NCI-H510A (cell line): ENCODE measurements around the gene DAPK1.

Source experiments
- DNase-seq: peaks from one replicate; lab custom pipeline; 2025; lab: John Stamatoyannopoulos, UW

Gene DAPK1

DNA sequence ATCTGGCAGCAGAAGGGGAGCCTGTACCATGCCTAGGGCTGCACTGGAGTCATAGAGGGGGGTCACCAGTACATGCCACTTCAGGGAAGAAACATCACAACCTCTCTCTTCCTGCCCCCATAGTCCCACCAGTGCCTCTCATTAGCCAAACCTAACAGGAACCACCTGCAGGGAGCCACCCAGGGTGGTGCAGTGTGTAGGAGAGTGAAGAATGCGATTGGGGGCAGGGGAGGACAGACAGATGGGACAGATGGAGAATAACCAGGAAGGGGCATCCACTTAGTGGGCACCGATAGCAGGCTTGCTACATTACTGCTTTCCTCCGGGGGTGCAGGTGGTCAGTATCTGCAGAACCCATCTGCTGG, 19.2 kb downstream of the DAPK1 start:
- DNase-seq = no peak

- no peak for DNase-seq
Observed at GRCh38 chr9:87517732-87518131, 20.1 kb downstream of the DAPK1 start.

DNA sequence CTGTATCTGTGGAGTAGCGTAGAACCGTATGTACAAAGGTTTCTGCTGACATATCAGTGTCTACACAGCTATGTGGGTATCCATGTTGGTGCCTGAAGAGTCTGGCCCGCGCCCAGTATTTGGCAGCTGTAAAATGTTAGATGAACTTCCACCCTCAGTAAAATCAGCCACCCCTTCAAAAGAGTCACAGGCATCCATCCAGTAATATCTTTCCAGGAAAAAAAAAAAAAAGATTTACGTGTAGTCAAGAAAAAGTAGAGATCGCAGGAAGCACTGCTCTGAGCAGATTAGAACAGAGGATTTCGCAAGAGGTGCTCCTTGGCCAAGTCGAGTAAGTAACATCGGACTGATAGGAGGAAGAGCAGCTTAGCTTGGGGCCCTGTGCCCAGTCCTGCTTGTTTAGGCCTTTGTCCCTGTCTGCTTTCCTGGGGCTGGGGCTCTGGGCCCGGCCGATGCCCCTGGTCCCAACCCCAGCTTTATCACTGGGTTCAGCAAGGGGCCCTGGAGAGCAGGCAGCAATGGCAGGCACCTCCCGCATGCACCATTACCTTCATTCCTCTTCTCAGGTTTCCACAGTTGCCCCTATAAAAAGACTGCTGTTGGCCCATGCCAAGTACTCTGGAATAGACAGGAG, 21.2 kb downstream of the DAPK1 start:
- DNase-seq = no peak

- no peak for DNase-seq
Observed at GRCh38 chr9:87519461-87519860, 21.8 kb downstream of the DAPK1 start.

- DNase-seq = no peak
Observed at GRCh38 chr9:87520172-87520683, 22.6 kb downstream of the DAPK1 start.

GRCh38 chr9:87521834-87522233, 24.2 kb downstream of the DAPK1 start:
- DNase-seq = no peak

DNA sequence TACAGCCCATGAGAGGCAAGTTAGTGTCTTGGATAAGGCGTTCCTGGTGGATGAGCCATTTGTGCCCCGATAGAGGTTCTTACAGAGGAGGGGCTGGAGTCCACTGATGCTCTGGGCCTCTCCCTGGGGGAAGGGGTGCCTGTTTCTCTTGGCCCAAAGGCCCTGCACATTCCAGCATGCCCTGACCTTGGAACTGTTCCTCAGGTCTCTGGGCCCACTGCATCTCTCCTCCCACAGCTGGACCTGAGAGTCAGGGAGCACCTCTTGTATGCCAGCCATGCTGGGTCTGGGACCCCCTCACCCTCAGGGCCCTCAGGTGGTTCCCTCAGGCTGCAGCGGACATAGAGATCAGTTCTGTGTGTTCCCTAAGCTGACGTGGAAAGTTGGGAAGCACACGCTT, 26.4 kb downstream of the DAPK1 start:
- no peak for DNase-seq

GRCh38 chr9:87525546-87526303, 28.1 kb downstream of the DAPK1 start:
- DNase-seq = no peak

DNA sequence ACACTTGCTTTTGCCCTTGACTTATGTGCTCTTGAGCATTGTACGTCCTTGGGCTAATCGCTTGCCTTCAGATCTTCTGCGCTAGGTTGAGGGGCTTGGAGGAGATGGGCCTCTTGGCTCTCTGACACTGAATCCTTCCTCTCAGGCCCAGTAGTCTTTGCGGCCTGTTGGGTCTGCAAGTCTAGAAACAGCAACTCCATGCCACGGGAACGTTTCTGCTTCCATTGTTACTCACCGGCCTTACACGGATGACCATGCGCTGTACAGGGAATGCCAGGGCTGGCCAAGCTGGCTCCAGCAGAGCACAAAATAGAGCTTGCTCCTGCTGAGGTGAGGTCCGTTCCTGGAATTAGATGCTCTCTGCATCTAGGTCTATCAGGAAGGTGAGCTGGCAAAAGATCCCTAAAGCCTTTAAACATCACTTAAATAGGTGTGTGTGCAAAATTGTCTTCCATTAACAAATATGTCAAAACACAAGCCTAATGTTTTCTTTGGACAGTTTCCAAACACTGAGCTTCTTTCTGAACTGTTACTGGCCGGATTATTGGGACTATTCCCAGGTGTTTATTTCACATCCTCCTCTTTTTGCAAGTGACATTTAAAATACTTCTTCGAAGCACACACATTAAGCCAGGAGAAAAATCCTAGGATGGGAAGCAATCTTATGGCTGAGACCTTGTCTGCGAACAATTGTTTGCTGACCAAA, 29.7 kb downstream of the DAPK1 start:
- DNase-seq = no peak

DNA sequence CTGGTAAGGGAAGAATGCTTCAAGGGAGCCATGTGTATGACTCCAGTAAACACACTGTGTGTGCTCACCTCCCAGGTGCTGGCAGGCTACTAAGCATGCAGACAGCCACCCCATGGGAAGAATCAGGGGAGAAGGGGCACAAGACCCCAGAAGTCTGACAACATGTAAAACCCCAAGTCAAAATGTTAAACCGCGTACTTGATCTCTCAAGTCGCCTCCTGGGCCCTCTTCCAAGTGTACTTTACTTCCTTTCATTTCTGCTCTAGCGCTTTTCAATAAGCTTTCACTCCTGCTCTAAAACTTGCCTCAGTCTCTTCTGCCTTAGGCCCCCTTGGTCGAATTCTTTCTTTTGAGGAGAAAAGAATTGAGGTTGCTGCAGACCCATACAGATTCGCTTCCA, 31.3 kb downstream of the DAPK1 start:
- DNase-seq = no peak

DNA sequence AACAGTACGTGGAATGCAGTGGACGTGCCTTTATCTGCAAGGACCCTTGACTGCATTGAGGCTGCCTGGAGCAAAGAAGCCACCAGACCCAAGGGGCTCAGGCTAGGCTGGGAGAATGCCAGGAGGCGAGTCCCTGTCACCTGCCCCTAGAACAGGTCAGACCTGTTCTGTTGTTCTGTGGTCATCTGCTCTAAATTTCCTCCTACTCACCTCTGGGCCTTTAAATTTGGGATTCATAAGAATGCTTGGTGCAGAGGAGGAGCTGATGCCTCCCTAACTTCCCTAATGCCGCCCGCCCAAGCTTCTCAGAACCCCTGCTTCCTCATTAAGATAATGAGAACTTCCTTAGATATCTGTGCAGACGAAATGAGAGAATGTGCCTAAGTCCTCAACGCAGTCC, 32.0 kb downstream of the DAPK1 start:
- DNase-seq = no peak

DNA sequence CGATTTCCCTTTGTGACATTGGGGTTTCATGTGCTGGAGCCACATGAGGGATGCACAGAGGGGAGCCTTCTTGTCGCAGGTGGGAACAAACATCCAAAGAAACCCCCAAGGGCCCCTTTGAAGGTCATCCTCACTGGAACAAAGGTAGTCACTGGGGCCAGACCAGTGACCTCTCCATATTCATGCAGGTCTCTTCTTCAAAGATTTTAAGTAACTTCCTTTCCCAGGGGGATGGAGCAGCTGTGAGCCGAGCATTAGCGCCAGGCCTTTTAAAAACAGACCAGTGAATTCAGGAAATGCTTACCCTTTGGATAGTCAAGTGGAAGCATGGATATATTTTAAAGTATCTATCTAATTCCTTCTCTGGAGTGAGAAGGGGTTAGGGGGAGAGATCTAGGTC, 33.0 kb downstream of the DAPK1 start:
- no peak for DNase-seq

GRCh38 chr9:87531370-87532295, 34.0 kb downstream of the DAPK1 start:
- no peak for DNase-seq

GRCh38 chr9:87533271-87533670, 35.6 kb downstream of the DAPK1 start:
- DNase-seq = no peak

GRCh38 chr9:87534036-87534435, 36.4 kb downstream of the DAPK1 start:
- DNase-seq = no peak

GRCh38 chr9:87534957-87535356, 37.3 kb downstream of the DAPK1 start:
- DNase-seq = no peak

DNA sequence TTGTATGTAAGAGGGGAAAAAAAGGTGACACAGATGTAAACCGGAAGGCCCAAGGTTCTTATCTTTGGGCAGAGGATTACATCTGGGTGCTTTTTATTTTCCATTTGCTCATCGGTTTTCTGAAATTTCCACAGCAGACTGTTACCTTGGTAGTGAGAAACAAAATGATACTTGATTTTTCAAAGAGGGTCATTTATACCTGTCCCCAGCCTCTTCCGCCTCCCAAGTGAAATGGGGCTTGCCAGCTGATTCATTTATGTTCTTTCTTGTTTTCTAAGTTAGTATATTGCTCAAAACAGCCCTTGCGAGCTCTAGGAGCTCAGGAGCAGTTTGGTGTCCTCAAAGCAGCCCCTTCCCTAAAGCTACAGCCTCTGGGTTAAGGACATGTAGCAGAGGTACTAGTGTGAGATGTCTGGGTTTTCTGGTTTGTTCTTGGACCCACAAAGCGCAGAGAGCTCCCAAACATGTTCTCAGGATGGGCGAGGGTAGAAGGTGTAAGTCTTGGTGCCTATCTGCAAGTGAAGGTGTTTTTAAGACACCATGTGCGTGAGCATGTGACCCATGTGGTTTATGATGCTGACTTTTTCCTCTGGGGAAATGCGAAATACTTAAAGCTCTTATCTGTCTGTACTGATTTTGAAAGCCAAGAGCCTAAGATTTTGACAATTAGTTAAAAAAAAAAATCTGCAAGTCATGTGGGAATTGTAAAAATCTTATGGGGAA, 38.3 kb downstream of the DAPK1 start:
- no peak for DNase-seq

- no peak for DNase-seq
Observed at GRCh38 chr9:87537625-87538024, 40.0 kb downstream of the DAPK1 start.

- no peak for DNase-seq
Observed at GRCh38 chr9:87540444-87541105, 42.9 kb downstream of the DAPK1 start.

DNA sequence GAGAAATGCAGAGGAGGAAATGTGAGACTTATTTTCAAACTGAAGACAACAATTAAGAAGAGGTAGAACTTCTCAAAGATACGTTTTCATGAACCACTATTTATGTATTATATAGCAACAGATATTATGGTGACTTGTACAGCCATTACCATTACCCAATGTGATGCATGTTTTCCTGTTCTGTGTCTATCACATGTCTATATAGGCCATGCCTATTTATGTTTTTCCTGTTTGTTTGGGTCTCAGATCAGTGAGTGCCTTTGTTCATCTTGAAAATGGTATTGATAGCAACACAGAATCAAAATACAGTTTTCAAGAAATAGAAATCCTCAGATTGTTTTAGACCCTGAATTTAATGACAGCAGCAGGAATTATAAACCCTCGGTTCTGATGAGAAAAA, 44.0 kb downstream of the DAPK1 start:
- DNase-seq = no peak

DNA sequence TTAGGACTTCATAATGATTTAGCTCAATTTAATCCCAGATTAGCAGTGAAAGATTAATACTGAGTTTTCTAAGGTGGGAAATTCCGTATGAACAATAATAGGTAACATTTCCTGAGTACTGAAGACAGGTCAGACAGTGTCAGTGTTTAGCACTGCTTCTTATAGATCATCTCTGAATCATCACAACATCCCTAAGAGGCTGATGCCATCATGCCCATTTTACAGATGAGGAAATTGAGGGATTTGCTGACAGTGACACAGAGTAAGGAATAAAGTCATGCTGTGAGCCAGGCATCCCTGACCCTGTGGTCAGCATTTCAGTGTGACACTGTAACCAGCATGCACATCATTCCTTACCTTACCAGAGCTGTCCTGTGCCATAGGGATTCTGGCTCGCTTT, 44.5 kb downstream of the DAPK1 start:
- no peak for DNase-seq
